KMS-11 (cell line): ENCODE data around the gene SLC6A1.

Source experiments
- H2AFZ ChIP-seq: fragments of 200-600 bp; sonication (generic); 2 replicates; pipeline ENCODE4 v1.6.1; 2016; ENCODE audit warnings: antibody characterized with exemption, mixed run types, low read depth
- H3K27ac ChIP-seq: fragments of 200-600 bp; sonication (generic); 2 replicates; pipeline ENCODE4 v1.6.1; 2016; ENCODE audit warnings: mild to moderate bottlenecking, mixed run types
- H3K27me3 ChIP-seq: fragments of 200-600 bp; sonication (generic); 2 replicates; pipeline ENCODE4 v1.6.1; 2017; ENCODE audit warnings: mild to moderate bottlenecking, low read depth, mixed run types, moderate library complexity; ENCODE audit not compliant: insufficient read depth
- H3K36me3 ChIP-seq: fragments of 200-600 bp; sonication (generic); 2 replicates; pipeline ENCODE4 v1.6.1; 2017; ENCODE audit warnings: mild to moderate bottlenecking, mixed run types; ENCODE audit not compliant: insufficient read depth
- H3K4me1 ChIP-seq: fragments of 200-600 bp; sonication (generic); 2 replicates; pipeline ENCODE4 v1.6.1; 2016; ENCODE audit warnings: mild to moderate bottlenecking, low read depth, mixed run types; ENCODE audit not compliant: poor library complexity, severe bottlenecking
- H3K4me2 ChIP-seq: fragments of 200-600 bp; sonication (generic); 2 replicates; pipeline ENCODE4 v1.7.0; 2016; ENCODE audit warnings: mild to moderate bottlenecking, mixed run types
- H3K4me3 ChIP-seq: fragments of 200-600 bp; sonication (generic); IDR thresholded peaks from 2 replicates; pipeline ENCODE4 v1.6.1; 2017; ENCODE audit warnings: low read depth, low read length, mixed read lengths; ENCODE audit not compliant: insufficient read depth
- H3K79me2 ChIP-seq: fragments of 200-600 bp; sonication (generic); 2 replicates; pipeline ENCODE4 v1.6.1; 2016; ENCODE audit warnings: low read depth, mixed run types; ENCODE audit not compliant: insufficient read depth
- H3K9ac ChIP-seq: fragments of 200-600 bp; sonication (generic); 2 replicates; pipeline ENCODE4 v1.6.1; 2016; ENCODE audit warnings: mild to moderate bottlenecking, mixed run types
- H4K20me1 ChIP-seq: fragments of 200-600 bp; sonication (generic); 2 replicates; pipeline ENCODE4 v1.6.1; 2016; ENCODE audit warnings: mild to moderate bottlenecking, mixed run types; ENCODE audit not compliant: insufficient read depth
- CTCF ChIP-seq: fragments of 200-600 bp; sonication (generic); conservative IDR thresholded peaks from 2 replicates; pipeline ENCODE4 v1.6.1; 2017; ENCODE audit warnings: low read depth, mild to moderate bottlenecking, antibody characterized with exemption, low read length, moderate library complexity, mixed read lengths

SLC6A1 gene

DNA sequence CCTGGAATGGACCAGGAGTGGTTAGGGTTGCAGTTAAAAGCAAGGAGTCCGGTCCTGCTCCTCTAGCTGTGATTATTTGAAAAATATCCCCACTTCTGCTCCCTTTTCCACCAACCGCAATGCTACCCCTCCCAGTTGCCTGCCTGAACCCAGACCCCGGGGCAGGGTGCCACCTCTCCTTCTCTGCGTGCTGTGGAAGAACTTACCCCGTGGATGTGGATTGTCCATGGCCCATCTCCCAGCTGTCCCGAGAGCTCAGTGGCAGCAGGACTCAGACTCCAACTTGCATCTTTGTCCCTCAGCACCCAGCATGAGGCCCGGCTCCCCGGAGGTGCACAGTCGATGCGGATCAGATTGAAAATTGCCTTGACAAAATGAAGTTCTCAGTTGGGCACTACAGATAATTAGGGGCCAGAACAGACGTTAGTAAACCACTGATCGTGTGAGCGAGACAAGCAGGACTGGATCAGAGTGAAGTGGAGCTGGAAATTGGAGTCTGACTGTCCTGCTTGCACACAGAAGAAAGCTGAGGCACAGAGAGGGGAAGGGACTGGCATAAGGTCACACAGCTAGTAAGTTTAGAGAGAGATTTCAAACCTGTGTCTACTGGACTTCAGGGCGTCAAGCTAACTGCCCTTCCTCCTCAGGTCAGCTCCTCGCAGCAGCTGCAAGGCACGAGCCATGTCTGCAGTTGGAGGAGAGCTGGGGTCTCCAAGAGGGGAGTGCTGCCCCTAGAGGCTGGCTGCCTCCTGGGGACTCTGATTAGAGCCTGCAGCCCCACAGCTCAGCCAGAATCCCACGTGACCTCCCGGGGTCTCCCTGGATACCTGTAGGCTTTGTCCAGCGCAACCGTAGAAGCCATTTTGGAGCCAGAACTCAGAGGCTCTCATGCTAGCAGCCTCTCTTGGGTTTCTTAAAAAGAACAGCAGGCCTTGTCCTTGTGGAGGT, 14.7 kb downstream of the SLC6A1 start:
- Histone ChIP-seq H3K27me3 (no peaks in the 10 kb centered on the region), H3K4me2 (no peak overlapping the region), H3K4me3 (no peak overlapping the region), H3K36me3 (no peaks in the 10 kb centered on the region), H3K9ac (no peak overlapping the region), H3K4me1 (no peaks in the 10 kb centered on the region), H4K20me1 (no peaks in the 10 kb centered on the region), H2AFZ (no peak overlapping the region), H3K79me2 (no peaks in the 10 kb centered on the region), H3K27ac (no peak overlapping the region)
- no peak for TF ChIP-seq CTCF

- no peak overlapping the region for H3K4me2 ChIP-seq
- no peak for TF ChIP-seq CTCF
- no peak overlapping the region for H3K4me3 ChIP-seq
- no peaks in the 10 kb centered on the region for H3K79me2 ChIP-seq
- H2AFZ ChIP-seq: no peak overlapping the region
- H4K20me1 ChIP-seq: no peaks in the 10 kb centered on the region
- no peaks in the 10 kb centered on the region for H3K4me1 ChIP-seq
- no peak overlapping the region for H3K9ac ChIP-seq
- H3K27me3 ChIP-seq: no peaks in the 10 kb centered on the region
- no peak overlapping the region for H3K27ac ChIP-seq
- no peaks in the 10 kb centered on the region for H3K36me3 ChIP-seq
Measured at GRCh38 chr3:11009898-11010297, 17.4 kb downstream of the SLC6A1 start.

DNA sequence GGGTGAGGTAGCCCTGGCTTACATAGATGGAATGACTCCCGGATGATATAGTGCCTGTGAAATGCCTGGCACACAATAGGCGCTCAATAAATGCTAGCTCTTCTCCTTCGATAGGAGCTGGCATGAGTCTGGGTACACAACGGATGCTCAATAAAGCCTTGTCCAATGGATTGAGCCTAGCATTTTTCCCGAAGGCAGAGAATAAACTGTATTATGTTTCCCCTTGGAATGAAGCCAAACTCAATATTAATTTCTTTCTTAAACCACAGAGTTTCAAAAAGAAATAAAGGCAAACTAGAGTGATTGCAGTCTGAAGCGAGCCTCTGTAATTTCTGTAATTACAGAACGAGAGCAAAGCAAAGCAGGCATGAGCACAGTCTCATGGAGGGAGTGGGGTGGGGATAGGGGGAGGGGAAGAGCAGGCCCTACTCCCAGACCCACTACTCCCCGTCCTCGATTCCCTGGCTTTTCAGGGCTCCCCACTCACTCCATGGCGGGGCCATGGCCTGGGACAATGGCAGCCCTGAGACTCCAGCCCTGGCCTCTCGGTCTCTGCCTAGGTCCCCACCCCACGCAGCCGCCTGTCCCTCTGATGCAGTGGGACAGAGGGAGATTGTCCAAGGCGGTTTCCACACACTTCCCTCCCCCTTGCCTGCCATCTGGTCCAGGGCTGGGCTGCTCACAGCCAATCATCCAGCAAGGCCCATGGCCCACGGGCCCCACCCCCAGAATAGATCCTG, 18.0 kb downstream of the SLC6A1 start:
- H3K4me2 ChIP-seq: no peak overlapping the region
- no peak overlapping the region for H3K27ac ChIP-seq
- H3K4me3 ChIP-seq: no peak overlapping the region
- TF ChIP-seq CTCF: no peak
- no peaks in the 10 kb centered on the region for H3K79me2 ChIP-seq
- H3K36me3 ChIP-seq: no peaks in the 10 kb centered on the region
- H3K27me3 ChIP-seq: no peaks in the 10 kb centered on the region; the same call in 1 of the 2 replicates
- H4K20me1 ChIP-seq: no peaks in the 10 kb centered on the region
- H3K9ac ChIP-seq: no peak overlapping the region
- H2AFZ ChIP-seq: no peak overlapping the region
- H3K4me1 ChIP-seq: no peaks in the 10 kb centered on the region

DNA sequence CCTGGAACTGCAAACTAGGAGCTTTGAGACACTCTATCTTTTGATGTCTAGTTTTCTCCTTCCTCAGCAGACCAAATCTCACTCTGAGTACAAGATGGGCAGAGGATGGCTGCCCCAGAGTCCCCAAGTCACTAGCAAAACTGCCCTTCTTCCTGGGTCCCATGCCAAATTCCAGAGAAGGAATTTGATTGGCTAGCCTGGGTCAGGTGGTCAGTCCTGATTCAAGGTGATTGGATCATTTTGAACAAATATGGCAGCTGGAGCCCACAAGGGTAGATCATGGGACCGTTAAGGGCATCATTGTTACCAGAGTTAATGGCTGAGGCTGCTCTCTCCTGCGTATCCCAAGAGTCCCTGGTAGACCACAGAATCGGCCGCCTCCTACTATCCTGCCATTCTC, 21.7 kb downstream of the SLC6A1 start:
- H3K36me3 ChIP-seq: no peaks in the 10 kb centered on the region
- H2AFZ ChIP-seq: no peak overlapping the region
- H3K9ac ChIP-seq: no peak overlapping the region
- no peaks in the 10 kb centered on the region for H4K20me1 ChIP-seq
- no peak overlapping the region for H3K27ac ChIP-seq
- TF ChIP-seq CTCF: no peak
- no peak overlapping the region for H3K4me2 ChIP-seq
- H3K4me3 ChIP-seq: no peak overlapping the region
- H3K27me3 ChIP-seq: no peaks in the 10 kb centered on the region; the same call in 1 of the 2 replicates
- no peaks in the 10 kb centered on the region for H3K4me1 ChIP-seq
- H3K79me2 ChIP-seq: no peaks in the 10 kb centered on the region
